Stomach (tissue), 9 donors: ENCODE data around the gene BUB1. TPM values are rescaled to one million over a fixed set of nuclear protein-coding genes. Genes with fewer than 3 reads are reported as not detected.

Experiments
- DNase-seq, 2 donors: peaks; one replicate each; pipeline versions ENCODE4 v3.0.0 to v3.0.0-alpha.2; 2013 to 2019
- H3K27ac ChIP-seq, 5 donors: fragments of 200-600 bp in 4 of 5; sonication (generic) in 4 of 5; one replicate each; pipeline ENCODE4 v1.5.1; 2013 to 2019; ENCODE audit warnings: mild to moderate bottlenecking in 1 of 5, moderate library complexity in 1 of 5
- H3K27me3 ChIP-seq, 3 donors: fragments of 200-600 bp; sonication (generic); one replicate each; pipeline ENCODE4 v1.5.1; 2017 to 2019; ENCODE audit warnings: mixed run types in 1 of 3
- H3K36me3 ChIP-seq, 4 donors: fragments of 200-600 bp; sonication (generic); 1 replicate in 3 of 4; 2 replicates in 1 of 4; pipeline ENCODE4 v1.5.1; 2016 to 2019
- H3K4me1 ChIP-seq, 4 donors: fragments of 200-600 bp; sonication (generic); one replicate each; pipeline ENCODE4 v1.5.1; 2016 to 2019
- H3K4me3 ChIP-seq, 4 donors: fragments of 200-600 bp; sonication (generic) in 3 of 4; one replicate each; pipeline ENCODE4 v1.5.1; 2016 to 2019; ENCODE audit warnings: mild to moderate bottlenecking in 1 of 4
- H3K9me3 ChIP-seq, 4 donors: fragments of 200-600 bp; sonication (generic); one replicate each; pipeline ENCODE4 v1.5.1; 2016 to 2019
- CTCF ChIP-seq, 7 experiments: fragments of 450-650 bp in 4 of 7; fragments of 200-600 bp in 3 of 7; sonication (generic) in 3 of 7; IDR thresholded peaks; one replicate each; pipeline ENCODE4 v1.5.1; 2016 to 2019; ENCODE audit warnings: antibody characterized with exemption in 7 of 7, control low read depth in 2 of 7, mild to moderate bottlenecking in 1 of 7
- EP300 ChIP-seq: sonication (generic); formaldehyde crosslinking; IDR thresholded peaks from one replicate; pipeline ENCODE4 v1.6.1; 2017; ENCODE audit warnings: antibody characterized with exemption
- POLR2A ChIP-seq, 4 donors: fragments of 450-650 bp; IDR thresholded peaks; one replicate each; pipeline ENCODE4 v1.6.1; 2016; ENCODE audit warnings: antibody characterized with exemption in 4 of 4, control low read depth in 2 of 4, mild to moderate bottlenecking in 1 of 4, moderate library complexity in 1 of 4
- POLR2AphosphoS5 ChIP-seq, 3 donors: sonication (generic); formaldehyde crosslinking; IDR thresholded peaks; one replicate each; pipeline ENCODE4 v1.6.1; 2016; ENCODE audit warnings: antibody characterized with exemption in 3 of 3
- WGBS, 5 donors: extraction: QIAGEN DNeasy Blood & Tissue Kit in 3 of 5; methylation state at CpG; one replicate each; pipeline versions ENCODE4 v1.1.5 to v1.1.7; 2013 to 2018; 5-methylcytosine and 5-hydroxymethylcytosine counted together
- intact Hi-C: fragments of 100-400 bp; cut with DNase I; formaldehyde crosslinking; loops from one replicate; pipeline ENCODE4 v1.15.1; 2023; ENCODE audit warnings: low total_unique reads
- polyA plus RNA-seq, 3 donors: library from polyadenylated mRNA; stranded (reverse); fragments of 200-250 nt; gene quantifications; one replicate each; pipeline ENCODE4 v1.2.3, GENCODE V29; 2013
- total RNA-seq, 5 donors: library from RNA; depleted of rRNA; stranded (reverse); fragments of >200 nt; gene quantifications; one replicate each; pipeline versions ENCODE4 v1.1.0 to v1.2.3, GENCODE V29; 2014 to 2016
- donor health status: healthy with polysubstance abuse.
- donor health status: Bipolar disorder and iron deficiency.
- donor health status: healthy.

BUB1 gene
- total and polyA plus RNA-seq, 8 donors, result 0.29 to 11.1 (median 2.5) TPM

GRCh38 chr2:110682872-110683271 lies 5.0 kb upstream of the BUB1 start:
- Histone ChIP-seq H3K4me3 (no peak overlapping the region), H3K27me3 (no peaks in the 10 kb centered on the region), H3K27ac (no peak overlapping the region), H3K4me1 (peaks cover 0 to 12% (median 12%) of the 10 kb centered on the region in 4 donors), H3K36me3 (no peaks in the 10 kb centered on the region), H3K9me3 (peaks cover 0 to 11% (median 8%) of the 10 kb centered on the region in 4 donors)
- intact Hi-C loops, result no loop called here
- 92 to 100% (median 95%) methylated on average over 1 of the region's 1 CpG for WGBS, 5 donors
- no peak for DNase-seq
- TF ChIP-seq POLR2A (IDR thresholded peaks at IDR 0.05) (no peak), POLR2AphosphoS5 (IDR thresholded peaks at IDR 0.05) (no peak), EP300 (no peak), CTCF (IDR thresholded peaks at IDR 0.05) (no peak)

GRCh38 chr2:110682267-110682666 lies 4.4 kb upstream of the BUB1 start:
- no peak overlapping the region for H3K4me3 ChIP-seq
- WGBS, 5 donors, result 86 to 95% (median 92%) methylated on average over 10 of the region's 10 CpGs
- H3K9me3 ChIP-seq, result peaks cover 0 to 5% (median 4%) of the 10 kb centered on the region in 4 donors
- no peaks in the 10 kb centered on the region for H3K36me3 ChIP-seq
- intact Hi-C loops, result no loop called here
- no peak for TF ChIP-seq CTCF (IDR thresholded peaks at IDR 0.05)
- TF ChIP-seq POLR2A (IDR thresholded peaks at IDR 0.05), result no peak
- TF ChIP-seq EP300, result no peak
- TF ChIP-seq POLR2AphosphoS5 (IDR thresholded peaks at IDR 0.05), result no peak
- peaks cover 5 to 18% (median 18%) of the 10 kb centered on the region in 4 donors for H3K4me1 ChIP-seq
- DNase-seq, result no peak
- no peak overlapping the region for H3K27ac ChIP-seq
- no peaks in the 10 kb centered on the region for H3K27me3 ChIP-seq

GRCh38 chr2:110680709-110681108 lies 2.8 kb upstream of the BUB1 start:
- WGBS, 5 donors, result 94 to 97% (median 95%) methylated on average over 7 of the region's 7 CpGs
- no peaks in the 10 kb centered on the region for H3K9me3 ChIP-seq
- peaks cover 6 to 34% (median 20%) of the 10 kb centered on the region in 4 donors for H3K4me1 ChIP-seq
- H3K27me3 ChIP-seq, result no peaks in the 10 kb centered on the region
- intact Hi-C loops, result no loop called here
- H3K36me3 ChIP-seq, result no peaks in the 10 kb centered on the region
- no peak for DNase-seq
- H3K4me3 ChIP-seq, result no peak overlapping the region
- no peak for TF ChIP-seq POLR2A (IDR thresholded peaks at IDR 0.05)
- TF ChIP-seq POLR2AphosphoS5 (IDR thresholded peaks at IDR 0.05), result no peak
- no peak for TF ChIP-seq EP300
- TF ChIP-seq CTCF (IDR thresholded peaks at IDR 0.05), result no peak
- H3K27ac ChIP-seq, result no peak overlapping the region

GRCh38 chr2:110679865-110680264 lies 2.0 kb upstream of the BUB1 start:
- intact Hi-C loops, result no loop called here
- peaks cover 6 to 42% (median 20%) of the 10 kb centered on the region in 4 donors for H3K4me1 ChIP-seq
- TF ChIP-seq CTCF (IDR thresholded peaks at IDR 0.05) (no peak), EP300 (no peak), POLR2A (IDR thresholded peaks at IDR 0.05) (no peak), POLR2AphosphoS5 (IDR thresholded peaks at IDR 0.05) (no peak)
- H3K27me3 ChIP-seq, result no peaks in the 10 kb centered on the region
- WGBS, 5 donors, result 83 to 92% (median 86%) methylated on average over 8 to 12 of the region's 12 CpGs
- H3K36me3 ChIP-seq, result no peaks in the 10 kb centered on the region
- no peak overlapping the region for H3K4me3 ChIP-seq
- H3K9me3 ChIP-seq, result no peaks in the 10 kb centered on the region
- no peak overlapping the region for H3K27ac ChIP-seq
- no peak for DNase-seq
